Measurements from ENCODE around the gene CDR2.
"Not testable (repeated sequence)": the region's sequence is repeated elsewhere in the genome, so short reads cannot be mapped to it uniquely, and the experiment has no call there.

The CDR2 gene

GRCh38 chr16:22352723-22353122 is 21.7 kb downstream of the CDR2 start:
- DNase-seq (ENCODE audit: low read depth, low spot score), result no peak

GRCh38 chr16:22352140-22352539 is 22.3 kb downstream of the CDR2 start:
- DNase-seq (ENCODE audit: low read depth, low spot score), result no peak

DNA sequence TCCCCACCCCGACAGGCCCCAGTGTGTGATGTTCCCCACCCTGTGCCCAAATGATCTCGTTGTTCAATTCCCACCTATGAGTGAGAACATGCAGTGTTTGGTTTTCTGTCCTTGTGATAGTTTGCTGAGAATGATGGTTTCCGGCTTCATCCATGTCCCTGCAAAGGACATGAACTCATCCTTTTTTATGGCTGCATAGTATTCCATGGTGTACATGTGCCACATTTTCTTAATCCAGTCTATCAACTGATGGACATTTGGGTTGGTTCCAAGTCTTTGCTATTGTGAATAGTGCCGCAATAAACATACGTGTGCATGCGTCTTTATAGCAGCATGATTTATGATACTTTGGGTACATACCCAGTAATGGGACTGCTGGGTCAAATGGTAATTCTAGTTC is 23.4 kb downstream of the CDR2 start:
- not testable (repeated sequence) for DNase-seq (ENCODE audit: low read depth, low spot score)

- peak; percentile 36 for DNase-seq (ENCODE audit: low read depth, low spot score)
These were observed 26.1 kb downstream of the CDR2 start for GRCh38 chr16:22348291-22348690.

GRCh38 chr16:22347100-22347820 is 27.2 kb downstream of the CDR2 start:
- DNase-seq (ENCODE audit: low read depth, low spot score), result no peak

GRCh38 chr16:22346483-22346882 is 27.9 kb downstream of the CDR2 start:
- no peak for DNase-seq (ENCODE audit: low read depth, low spot score)

DNA sequence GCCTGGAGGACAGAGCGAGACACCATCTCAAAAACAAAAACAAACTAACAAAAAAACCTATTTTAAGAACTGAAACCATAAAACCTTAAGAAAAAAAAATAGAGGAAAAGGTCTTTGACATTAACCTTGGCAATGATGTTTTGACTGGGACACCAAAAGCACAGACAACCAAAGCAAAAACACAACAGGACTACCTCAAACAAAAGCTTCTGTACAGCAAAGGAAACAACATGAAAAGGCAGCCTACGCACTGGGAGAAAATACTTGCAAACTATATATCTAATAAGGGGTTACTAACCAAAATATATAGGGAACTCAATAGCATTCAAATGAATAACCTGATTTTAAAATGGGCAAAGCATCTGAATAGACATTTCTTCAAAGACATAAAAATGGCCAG is 32.3 kb downstream of the CDR2 start:
- no peak for DNase-seq (ENCODE audit: low read depth, low spot score)

- no peak for DNase-seq (ENCODE audit: low read depth, low spot score)
These were observed 33.5 kb downstream of the CDR2 start for GRCh38 chr16:22340945-22341344.

DNA sequence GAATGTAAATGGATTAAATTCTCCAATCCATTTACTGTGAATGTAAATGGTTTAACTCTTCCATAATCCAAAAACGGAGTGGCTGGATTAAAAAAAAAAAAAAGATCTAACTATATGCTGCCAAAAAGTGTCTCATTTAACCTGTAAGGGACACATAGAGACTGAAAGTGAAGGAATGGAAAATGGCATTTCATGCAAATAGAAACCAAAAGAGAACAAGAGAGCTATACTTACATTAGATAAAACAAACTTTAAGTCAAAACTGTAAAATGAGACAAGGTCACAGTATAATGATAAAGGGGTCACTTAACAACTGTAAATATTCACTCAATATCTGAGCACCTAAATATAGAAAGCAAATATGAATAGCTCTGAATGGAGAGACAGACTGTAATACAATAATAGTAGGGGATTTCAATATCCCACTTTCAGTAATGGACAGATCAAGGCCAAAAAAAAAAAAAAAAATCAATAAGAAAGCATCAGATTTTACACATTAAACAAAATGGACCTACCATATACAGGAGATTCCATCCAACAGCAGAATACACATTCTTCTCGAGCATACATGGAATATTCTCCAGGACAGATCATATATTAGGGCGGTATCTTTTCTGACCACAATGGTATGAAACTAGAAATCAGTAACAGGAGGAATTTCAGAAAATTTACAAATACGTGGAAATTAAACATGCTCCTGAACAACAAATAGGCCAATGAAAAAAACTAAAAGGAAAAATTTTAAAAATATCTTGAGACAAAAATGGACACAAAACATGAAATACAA is 36.4 kb downstream of the CDR2 start:
- DNase-seq (ENCODE audit: low read depth, low spot score), result no peak

GRCh38 chr16:22337045-22337444 is 37.4 kb downstream of the CDR2 start:
- no peak for DNase-seq (ENCODE audit: low read depth, low spot score)

DNA sequence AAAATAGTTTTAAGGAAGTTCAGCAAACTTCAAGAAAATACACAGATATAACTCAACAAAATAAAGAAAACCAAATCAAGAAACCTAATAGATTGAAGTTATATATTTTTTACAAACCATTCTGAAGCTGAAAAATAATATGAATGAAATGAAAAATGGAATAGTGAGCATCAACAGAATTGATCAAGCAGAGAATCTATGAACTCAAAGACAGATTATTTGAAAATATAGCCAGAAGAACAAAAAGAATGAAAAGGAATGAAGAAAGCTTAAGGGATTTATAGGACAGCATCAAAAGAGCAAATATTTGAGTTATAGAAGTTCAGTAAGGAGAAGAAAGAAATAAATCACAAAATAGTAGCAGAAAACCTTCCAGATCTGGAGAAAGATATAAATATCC is 37.8 kb downstream of the CDR2 start:
- DNase-seq (ENCODE audit: low read depth, low spot score), result no peak

DNA sequence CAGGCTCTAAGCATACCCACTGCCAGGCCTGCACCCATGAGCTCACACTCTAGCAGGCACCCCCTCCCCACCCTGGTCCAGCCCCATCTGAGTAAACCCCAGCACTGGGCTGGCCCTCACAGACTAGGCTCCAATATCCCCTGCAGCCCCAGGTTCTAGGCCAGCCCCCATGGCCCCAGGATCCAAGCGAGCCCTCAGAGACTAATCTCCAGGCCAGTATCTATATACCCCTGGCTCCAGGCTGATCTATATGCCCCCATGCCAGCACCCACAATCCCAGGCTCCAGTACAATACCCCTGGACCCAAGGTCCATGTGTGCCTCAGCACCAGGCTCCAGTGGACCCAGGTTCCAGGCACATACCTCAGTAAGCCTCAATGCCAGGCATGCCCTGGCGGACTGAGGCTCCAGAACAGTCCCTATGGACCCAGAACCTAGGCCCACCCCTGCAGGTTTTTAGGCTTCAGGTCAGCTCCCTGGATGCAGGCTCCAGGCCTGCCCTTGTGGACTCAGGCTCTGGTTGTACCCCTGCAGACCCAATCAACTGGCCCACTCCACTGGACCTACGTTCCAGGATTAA is 38.7 kb downstream of the CDR2 start:
- DNase-seq (ENCODE audit: low read depth, low spot score), result no peak

DNA sequence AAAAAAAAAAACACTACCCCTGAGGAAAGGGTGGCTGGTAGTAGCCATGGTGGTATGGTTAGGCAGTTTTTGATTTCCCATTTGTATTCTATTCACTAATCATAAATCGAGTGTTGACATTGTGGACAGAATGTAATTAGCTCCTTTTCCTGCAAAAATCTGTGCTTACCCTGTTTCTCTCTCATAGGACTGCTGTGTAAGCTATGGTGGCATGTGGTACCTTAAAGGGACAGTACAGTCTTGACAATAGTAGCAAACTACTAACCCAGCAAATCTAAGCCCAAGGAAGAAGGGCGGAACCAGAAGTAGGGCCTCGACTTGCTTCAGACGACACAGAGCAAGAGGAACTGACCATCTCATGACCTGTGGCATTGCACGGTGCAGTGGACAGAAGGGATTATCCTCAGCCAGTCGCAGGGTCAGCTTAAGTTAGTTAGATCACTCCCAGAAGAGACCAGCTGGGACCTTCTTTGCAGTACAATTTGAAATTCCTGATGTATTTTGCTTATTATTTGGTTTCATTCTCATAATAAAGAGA is 40.9 kb downstream of the CDR2 start:
- no peak for DNase-seq (ENCODE audit: low read depth, low spot score)

GRCh38 chr16:22330326-22330725 is 44.1 kb downstream of the CDR2 start:
- DNase-seq (ENCODE audit: low read depth, low spot score), result no peak

- DNase-seq (ENCODE audit: low read depth, low spot score), result no peak
These were observed 45.2 kb downstream of the CDR2 start for GRCh38 chr16:22329199-22329695.

- no peak for DNase-seq (ENCODE audit: low read depth, low spot score)
These were observed 46.2 kb downstream of the CDR2 start for GRCh38 chr16:22328081-22328725.

- DNase-seq (ENCODE audit: low read depth, low spot score), result no peak
These were observed 47.0 kb downstream of the CDR2 start for GRCh38 chr16:22327446-22327775.

DNA sequence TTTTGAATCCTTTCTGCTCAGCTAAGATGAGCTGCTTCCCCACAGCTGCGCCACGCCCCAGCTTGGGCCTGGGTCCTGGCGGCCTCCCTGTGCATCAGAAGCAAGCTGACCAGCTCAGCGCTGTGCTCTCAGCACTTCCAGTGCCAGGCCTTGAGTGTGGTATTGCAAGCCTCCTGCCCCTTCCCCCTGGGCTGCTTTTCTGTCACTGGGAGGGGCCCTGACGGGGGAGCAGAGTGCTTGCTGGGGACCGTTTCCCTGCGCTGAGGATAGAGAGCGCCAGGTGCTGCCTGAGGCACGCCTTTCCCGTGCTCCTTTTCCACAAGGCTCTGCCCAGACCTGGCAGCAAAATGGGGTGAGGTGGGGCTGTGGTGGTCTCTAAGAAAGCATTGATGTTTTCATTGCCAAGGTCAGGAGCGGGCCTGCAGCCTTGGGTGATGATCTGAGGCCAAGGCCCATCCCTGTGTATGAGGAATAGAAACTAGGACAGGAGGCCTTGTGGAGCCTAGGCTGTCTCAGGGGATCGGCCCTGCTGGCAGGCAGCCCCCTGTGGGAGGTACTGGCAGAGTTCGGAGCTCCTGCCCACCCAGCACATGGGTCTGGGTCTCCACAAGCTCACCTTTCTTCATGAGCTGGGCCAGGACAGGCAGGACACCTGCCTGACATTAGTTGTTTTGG is 47.5 kb downstream of the CDR2 start:
- DNase-seq (ENCODE audit: low read depth, low spot score), result no peak

GRCh38 chr16:22326369-22326652 is 48.1 kb downstream of the CDR2 start:
- DNase-seq (ENCODE audit: low read depth, low spot score), result no peak

GRCh38 chr16:22325598-22326368 is 48.6 kb downstream of the CDR2 start:
- DNase-seq (ENCODE audit: low read depth, low spot score), result no peak
